Parathyroid adenoma (tissue), 2 donors: ENCODE results near the gene TMEM131.

Experiments
- H2AFZ ChIP-seq: fragments of 300-600 bp; sonication (generic); one replicate; pipeline ENCODE4 v1.7.0; 2017; ENCODE audit warnings: antibody characterized with exemption, mild to moderate bottlenecking
- H3K27ac ChIP-seq: fragments of 300-600 bp; sonication (generic); one replicate; pipeline ENCODE4 v1.7.0; 2017
- H3K27me3 ChIP-seq: fragments of 300-600 bp; sonication (generic); one replicate; pipeline ENCODE4 v1.7.0; 2017; ENCODE audit warnings: low read length; ENCODE audit not compliant: control insufficient read depth, insufficient read depth
- H3K36me3 ChIP-seq: fragments of 300-600 bp; sonication (generic); one replicate; pipeline ENCODE4 v1.7.0; 2017; ENCODE audit warnings: low read length; ENCODE audit not compliant: control insufficient read depth, insufficient read depth
- H3K4me1 ChIP-seq: fragments of 300-600 bp; sonication (generic); one replicate; pipeline ENCODE4 v1.7.0; 2017; ENCODE audit warnings: control low read depth
- H3K4me2 ChIP-seq: fragments of 300-600 bp; sonication (generic); one replicate; pipeline ENCODE4 v1.7.0; 2017; ENCODE audit warnings: low read length
- H3K4me3 ChIP-seq: fragments of 300-600 bp; sonication (generic); one replicate; pipeline ENCODE4 v1.7.0; 2017; ENCODE audit warnings: low read depth, low read length
- H3K79me2 ChIP-seq: fragments of 300-600 bp; sonication (generic); one replicate; pipeline ENCODE4 v1.7.0; 2017; ENCODE audit warnings: control low read depth
- H3K9ac ChIP-seq: fragments of 300-600 bp; sonication (generic); one replicate; pipeline ENCODE4 v1.7.0; 2017; ENCODE audit warnings: mild to moderate bottlenecking
- H3K9me3 ChIP-seq: fragments of 300-600 bp; sonication (generic); one replicate; pipeline ENCODE4 v1.7.0; 2017; ENCODE audit warnings: low read length; ENCODE audit not compliant: control insufficient read depth
- CTCF ChIP-seq: fragments of 300-600 bp; sonication (generic); IDR thresholded peaks from one replicate; pipeline ENCODE4 v1.7.0; 2017; ENCODE audit warnings: antibody characterized with exemption, mild to moderate bottlenecking
- donor health status: primary hyperparathyroidism.

The TMEM131 gene

GRCh38 chr2:98020516-98020915 is 24.8 kb upstream of the TMEM131 start:
- Histone ChIP-seq H3K9me3 (no peaks in the 10 kb centered on the region), H3K27me3 (no peaks in the 10 kb centered on the region), H3K4me2 (no peak overlapping the region), H3K4me1 (no peaks in the 10 kb centered on the region), H3K36me3 (no peaks in the 10 kb centered on the region), H3K4me3 (no peak overlapping the region), H3K27ac (no peak overlapping the region), H3K79me2 (no peaks in the 10 kb centered on the region), H3K9ac (no peak overlapping the region), H2AFZ (no peak overlapping the region)
- TF ChIP-seq CTCF: no peak

GRCh38 chr2:98016908-98017670 is 21.3 kb upstream of the TMEM131 start:
- no peaks in the 10 kb centered on the region for H3K36me3 ChIP-seq
- H3K27ac ChIP-seq: no peak overlapping the region
- no peak for TF ChIP-seq CTCF
- H3K27me3 ChIP-seq: no peaks in the 10 kb centered on the region
- H3K9me3 ChIP-seq: no peaks in the 10 kb centered on the region
- no peak overlapping the region for H2AFZ ChIP-seq
- H3K79me2 ChIP-seq: no peaks in the 10 kb centered on the region
- H3K4me2 ChIP-seq: no peak overlapping the region
- H3K9ac ChIP-seq: no peak overlapping the region
- no peaks in the 10 kb centered on the region for H3K4me1 ChIP-seq
- H3K4me3 ChIP-seq: no peak overlapping the region

- Histone ChIP-seq H3K9ac (no peak overlapping the region), H3K4me2 (no peak overlapping the region), H3K9me3 (no peaks in the 10 kb centered on the region), H3K4me3 (no peak overlapping the region), H3K4me1 (no peaks in the 10 kb centered on the region), H2AFZ (no peak overlapping the region), H3K79me2 (no peaks in the 10 kb centered on the region), H3K27me3 (no peaks in the 10 kb centered on the region), H3K36me3 (no peaks in the 10 kb centered on the region), H3K27ac (no peak overlapping the region)
- TF ChIP-seq CTCF: no peak
Measured at GRCh38 chr2:98015671-98016070, 19.9 kb upstream of the TMEM131 start.

GRCh38 chr2:98014379-98014778 is 18.6 kb upstream of the TMEM131 start:
- no peaks in the 10 kb centered on the region for H3K4me1 ChIP-seq
- H3K9me3 ChIP-seq: no peaks in the 10 kb centered on the region
- no peaks in the 10 kb centered on the region for H3K36me3 ChIP-seq
- no peak overlapping the region for H3K4me2 ChIP-seq
- H3K4me3 ChIP-seq: no peak overlapping the region
- TF ChIP-seq CTCF: no peak
- H3K27me3 ChIP-seq: no peaks in the 10 kb centered on the region
- no peak overlapping the region for H2AFZ ChIP-seq
- no peaks in the 10 kb centered on the region for H3K79me2 ChIP-seq
- H3K27ac ChIP-seq: no peak overlapping the region
- H3K9ac ChIP-seq: no peak overlapping the region

- H3K4me3 ChIP-seq: no peak overlapping the region
- no peak overlapping the region for H3K27ac ChIP-seq
- H3K79me2 ChIP-seq: no peaks in the 10 kb centered on the region
- no peaks in the 10 kb centered on the region for H3K27me3 ChIP-seq
- no peak overlapping the region for H3K4me2 ChIP-seq
- no peaks in the 10 kb centered on the region for H3K4me1 ChIP-seq
- H3K9ac ChIP-seq: no peak overlapping the region
- TF ChIP-seq CTCF: no peak
- H2AFZ ChIP-seq: no peak overlapping the region
- no peaks in the 10 kb centered on the region for H3K36me3 ChIP-seq
- no peaks in the 10 kb centered on the region for H3K9me3 ChIP-seq
Measured at GRCh38 chr2:98013407-98014042, 17.8 kb upstream of the TMEM131 start.
